ENCODE data around the gene GID4.

GRCh38 chr17:18071751-18072150 is 32.5 kb downstream of the GID4 start:
- TF ChIP-seq CTCF (IDR thresholded peaks at IDR 0.05 in 4 of 5, conservative IDR thresholded peaks at IDR 0.05 in 1 of 5), result no peak
- TF ChIP-seq POLR2A (IDR thresholded peaks at IDR 0.05), result no peak
